M059J (cell line): ENCODE measurements around the gene RASL10B. TPM values are rescaled to one million over a fixed set of nuclear protein-coding genes. Genes with fewer than 3 reads are reported as not detected.

Source experiments
- DNase-seq: peaks from one replicate; pipeline ENCODE4 v3.0.0-alpha.2; 2012; ENCODE audit warnings: low read depth
- total RNA-seq: library from RNA; depleted of rRNA; stranded (reverse); fragments of >200 nt; shearing (Covaris generic); gene quantifications from 2 replicates; pipeline ENCODE4 v1.2.3, GENCODE V29; 2014

The RASL10B gene
- total RNA-seq, 1 experiment from 2014 or later = 0.89 TPM

- DNase-seq = no peak
Measured at GRCh38 chr17:35765086-35765710, 33.8 kb downstream of the RASL10B start.

GRCh38 chr17:35765756-35766488, 34.5 kb downstream of the RASL10B start:
- DNase-seq = no peak

GRCh38 chr17:35766489-35766877, 35.0 kb downstream of the RASL10B start:
- DNase-seq = no peak

- peak; percentile 54 for DNase-seq
Measured at GRCh38 chr17:35766903-35767510, 35.6 kb downstream of the RASL10B start.

GRCh38 chr17:35768797-35769196, 37.4 kb downstream of the RASL10B start:
- DNase-seq = no peak

GRCh38 chr17:35769895-35770486, 38.6 kb downstream of the RASL10B start:
- DNase-seq = no peak

- DNase-seq = no peak
Measured at GRCh38 chr17:35773129-35773528, 41.7 kb downstream of the RASL10B start.

- no peak for DNase-seq
Measured at GRCh38 chr17:35773679-35774425, 42.4 kb downstream of the RASL10B start.

GRCh38 chr17:35774499-35774898, 43.1 kb downstream of the RASL10B start:
- DNase-seq = peak; percentile 66

GRCh38 chr17:35775039-35775438, 43.6 kb downstream of the RASL10B start:
- no peak for DNase-seq

GRCh38 chr17:35775583-35775982, 44.1 kb downstream of the RASL10B start:
- no peak for DNase-seq

- no peak for DNase-seq
Measured at GRCh38 chr17:35778641-35779196, 47.3 kb downstream of the RASL10B start.

- no peak for DNase-seq
Measured at GRCh38 chr17:35780950-35781349, 49.5 kb downstream of the RASL10B start.

GRCh38 chr17:35784895-35785294, 53.5 kb downstream of the RASL10B start:
- peak; percentile 51 for DNase-seq

- DNase-seq = peak; percentile 67
Measured at GRCh38 chr17:35786941-35787432, 55.5 kb downstream of the RASL10B start.

- peak; percentile 90 for DNase-seq
Measured at GRCh38 chr17:35788477-35789368, 57.3 kb downstream of the RASL10B start.

- DNase-seq = peak; percentile 65
Measured at GRCh38 chr17:35790841-35791240, 59.4 kb downstream of the RASL10B start.

GRCh38 chr17:35791681-35792350, 60.4 kb downstream of the RASL10B start:
- no peak for DNase-seq
